ENCODE results near the gene CNN3. TPM values are rescaled to one million over a fixed set of nuclear protein-coding genes. Genes with fewer than 3 reads are reported as not detected.

Gene CNN3
- total and polyA plus RNA-seq, 2 donors (not counting 3 experiments of a cell fraction or from before 2014, with no cell fraction given): 174 to 392 TPM

- Histone ChIP-seq H3K4me3 (replicated peaks in 1 of 3; ENCODE audit: insufficient read depth in 1 of 3, low read depth in 1 of 3, low read length in 3 of 3) (no peak overlapping the region), H3K27me3 (ENCODE audit: control insufficient read depth in 2 of 2, insufficient read depth in 2 of 2, low read length in 2 of 2) (peaks cover 0 to 1% of the 10 kb centered on the region in 2 experiments), H2AFZ (ENCODE audit: low read depth, low read length) (no peak overlapping the region), H3K9me3 (replicated peaks; ENCODE audit: control insufficient read depth, insufficient read depth, low read length) (no peaks in the 10 kb centered on the region), H3K9ac (replicated peaks; ENCODE audit: extremely low read depth, insufficient read depth, low read length) (no peak overlapping the region), H3K36me3 (ENCODE audit: control insufficient read depth in 2 of 2, extremely low read depth in 1 of 2, insufficient read depth in 2 of 2, low read length in 2 of 2) (no peaks in the 10 kb centered on the region), H3K4me1 (ENCODE audit: control insufficient read depth, extremely low read depth, insufficient read depth, low read length) (peaks cover 16% of the 10 kb centered on the region), H3K27ac (ENCODE audit: insufficient read depth, low read depth, low read length) (no peak overlapping the region), H3K4me2 (ENCODE audit: insufficient read depth, low read length) (no peak overlapping the region), H3K79me2 (ENCODE audit: control insufficient read depth, insufficient read depth, low read length) (no peaks in the 10 kb centered on the region), H4K20me1 (replicated peaks; ENCODE audit: control insufficient read depth, extremely low read depth, insufficient read depth, low read length) (no peaks in the 10 kb centered on the region), H3K9me1 (replicated peaks; ENCODE audit: control insufficient read depth, extremely low read depth, insufficient read depth, low read length) (no peaks in the 10 kb centered on the region)
- FAIRE-seq: no peak
- intact Hi-C loops (cut with micrococcal nuclease): loop anchor here (5.0 kb wide), 1 partner anchor 125 kb away; no protein-coding TSS in a partner anchor
- no peak for TF ChIP-seq FOS (IDR thresholded peaks at IDR 0.05; ENCODE audit: borderline replicate concordance, insufficient read depth, low read length)
- no peak for TF ChIP-seq CTCF (IDR thresholded peaks at IDR 0.05; ENCODE audit: extremely low read depth in 1 of 2, insufficient read depth in 1 of 2, low read depth in 1 of 2, low read length in 2 of 2)
- no peak for TF ChIP-seq POLR2A (IDR thresholded peaks at IDR 0.05; ENCODE audit: low read depth, low read length)
- TF ChIP-seq JUN (IDR thresholded peaks at IDR 0.05; ENCODE audit: borderline replicate concordance, insufficient read depth, insufficient read length, low read depth): no peak
- TF ChIP-seq MAX (IDR thresholded peaks at IDR 0.05; ENCODE audit: insufficient read depth, insufficient read length): no peak
- no peak for TF ChIP-seq MYC (IDR thresholded peaks at IDR 0.05; ENCODE audit: low read depth, low read length)
- no peak for TF ChIP-seq GATA2 (IDR thresholded peaks at IDR 0.05; ENCODE audit: insufficient read depth, insufficient read length, low read depth, low read length)
- no peak for TF ChIP-seq EZH2 (IDR thresholded peaks at IDR 0.05; ENCODE audit: borderline replicate concordance, low read depth, low read length, severe bottlenecking)
- no peak for TF ChIP-seq POLR2AphosphoS5 (IDR thresholded peaks at IDR 0.05; ENCODE audit: insufficient read depth, low read depth, low read length)
- ChIA-PET POLR2A (no interaction called here), CTCF (interaction anchor here (0.7 to 10.0 kb wide), 6 partner anchors 11 to 377 kb away, joined by 3 to 360 read pairs (median 29); partner anchors contain the start of gene RWDD3)
- BruUV-seq (replicated peaks): no TSS peak
- DNase-seq (ENCODE audit: low read depth, low spot score): no peak
- dilution Hi-C loops (cut with MboI; ENCODE audit: extremely low pct_ligation_motif_present, low sequenced_read_pairs): no loop called here
Measured at GRCh38 chr1:94856868-94857267, 70.0 kb downstream of the CNN3 start.

Measured in endothelial cell of umbilical vein (primary cell).